CD4-positive, CD25-positive, alpha-beta regulatory T cell (primary cell): ENCODE results near the gene AKNAD1. TPM values are rescaled to one million over a fixed set of nuclear protein-coding genes. Genes with fewer than 3 reads are reported as not detected.

Experiments
- ATAC-seq, 2 donors: fragments of 150-1000 bp; cut with Tn5 transposase; one replicate each; pipeline ENCODE4 v1.10.0; 2021; ENCODE audit warnings: low read depth in 2 of 2, moderate number of reproducible peaks in 2 of 2, moderate library complexity in 1 of 2
- DNase-seq, 3 donors: peaks; one replicate each; pipeline versions ENCODE4 v3.0.0 to v3.0.0-alpha.2; 2012 to 2022; ENCODE audit warnings: mixed read lengths in 1 of 3
- H3K27ac ChIP-seq: one replicate; pipeline ENCODE4 v1.7.0; 2013; ENCODE audit warnings: mild to moderate bottlenecking, low read length; ENCODE audit not compliant: insufficient read depth, poor library complexity, severe bottlenecking
- H3K27me3 ChIP-seq: one replicate; pipeline ENCODE4 v1.7.0; 2013; ENCODE audit warnings: low read length; ENCODE audit not compliant: control insufficient read depth, insufficient read depth
- H3K36me3 ChIP-seq: one replicate; pipeline ENCODE4 v1.7.0; 2013; ENCODE audit warnings: mild to moderate bottlenecking, low read length, moderate library complexity; ENCODE audit not compliant: control insufficient read depth, insufficient read depth
- H3K4me1 ChIP-seq: 2 replicates; pipeline ENCODE4 v1.7.0; 2013; ENCODE audit warnings: mild to moderate bottlenecking, low read length; ENCODE audit not compliant: insufficient read depth, control insufficient read depth, poor library complexity, severe bottlenecking
- H3K4me3 ChIP-seq: one replicate; pipeline ENCODE4 v1.7.0; 2013; ENCODE audit warnings: low read depth, mild to moderate bottlenecking, low read length, moderate library complexity
- H3K9me3 ChIP-seq, 2 experiments: 1 replicate in 1 of 2; 2 replicates in 1 of 2; pipeline ENCODE4 v1.7.0; 2013; ENCODE audit warnings: low read length in 2 of 2, mild to moderate bottlenecking in 1 of 2, moderate library complexity in 1 of 2; ENCODE audit not compliant: control insufficient read depth in 2 of 2
- H3K27ac Mint-ChIP-seq, 3 donors: one replicate each; pipeline ENCODE4 v1.8.0; 2020 to 2022; ENCODE audit warnings: mild to moderate bottlenecking in 3 of 3, mixed read lengths in 3 of 3, moderate library complexity in 2 of 3
- H3K27me3 Mint-ChIP-seq: one replicate; pipeline ENCODE4 v1.8.0; 2022; ENCODE audit warnings: mild to moderate bottlenecking, mixed read lengths
- H3K36me3 Mint-ChIP-seq: one replicate; pipeline ENCODE4 v1.8.0; 2020; ENCODE audit warnings: mixed read lengths
- H3K4me1 Mint-ChIP-seq, 4 donors: one replicate each; pipeline ENCODE4 v1.8.0; 2020 to 2022; ENCODE audit warnings: mixed read lengths in 4 of 4, mild to moderate bottlenecking in 1 of 4
- H3K4me3 Mint-ChIP-seq, 4 donors: one replicate each; pipeline ENCODE4 v1.8.0; 2020 to 2022; ENCODE audit warnings: mild to moderate bottlenecking in 4 of 4, mixed read lengths in 4 of 4, moderate library complexity in 3 of 4
- H3K9me3 Mint-ChIP-seq, 7 donors: one replicate each; pipeline ENCODE4 v1.8.0; 2020 to 2022; ENCODE audit warnings: mixed read lengths in 7 of 7, mild to moderate bottlenecking in 3 of 7, moderate library complexity in 2 of 7
- polyA plus RNA-seq, 4 donors: library from polyadenylated mRNA; unstranded; fragments of 300-500 nt; fragmentation: Illumina TruSeq; gene quantifications; one replicate each; pipeline ENCODE4 v1.2.3, GENCODE V29; 2021
- total RNA-seq: library from RNA; stranded (reverse); gene quantifications from one replicate; pipeline ENCODE4 v1.2.3, GENCODE V29; 2022

Gene AKNAD1
- total and polyA plus RNA-seq, 5 donors from 2014 or later = not detected

DNA sequence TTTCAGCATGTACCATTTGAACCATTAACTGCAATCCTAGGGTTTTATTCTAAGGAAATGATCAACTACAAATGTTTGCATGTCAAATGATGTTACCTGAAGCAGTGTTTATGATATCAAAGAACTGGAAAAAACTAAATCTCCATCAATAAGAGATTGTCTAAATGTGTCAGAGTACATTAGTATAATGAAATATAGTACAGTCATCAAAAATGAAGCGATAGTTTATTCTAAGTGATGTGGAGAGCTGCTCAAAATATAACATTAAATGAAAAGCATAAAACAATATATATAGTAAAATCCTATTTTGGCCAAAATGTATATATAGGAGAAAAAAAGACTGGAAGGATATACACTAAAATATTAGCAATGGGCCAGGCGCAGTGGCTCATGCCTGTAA is 24.0 kb downstream of the AKNAD1 start:
- ATAC-seq = no peak
- peaks cover 7% of the 10 kb centered on the region for H3K4me1 ChIP-seq
- Mint-ChIP-seq H3K27me3 (peaks cover 17% of the 10 kb centered on the region), H3K36me3 (no peaks in the 10 kb centered on the region), H3K4me3 (no peak overlapping the region), H3K27ac (no peak overlapping the region), H3K4me1 (peaks cover 0 to 16% (median 9%) of the 10 kb centered on the region in 4 donors), H3K9me3 (peaks cover 0 to 1% (median 0%) of the 10 kb centered on the region in 7 donors)
- H3K27me3 ChIP-seq = no peaks in the 10 kb centered on the region
- H3K27ac ChIP-seq = no peak overlapping the region
- H3K9me3 ChIP-seq = peaks cover 0 to 3% of the 10 kb centered on the region in 2 experiments
- DNase-seq = no peak
- H3K4me3 ChIP-seq = no peak overlapping the region
- H3K36me3 ChIP-seq = no peaks in the 10 kb centered on the region

DNA sequence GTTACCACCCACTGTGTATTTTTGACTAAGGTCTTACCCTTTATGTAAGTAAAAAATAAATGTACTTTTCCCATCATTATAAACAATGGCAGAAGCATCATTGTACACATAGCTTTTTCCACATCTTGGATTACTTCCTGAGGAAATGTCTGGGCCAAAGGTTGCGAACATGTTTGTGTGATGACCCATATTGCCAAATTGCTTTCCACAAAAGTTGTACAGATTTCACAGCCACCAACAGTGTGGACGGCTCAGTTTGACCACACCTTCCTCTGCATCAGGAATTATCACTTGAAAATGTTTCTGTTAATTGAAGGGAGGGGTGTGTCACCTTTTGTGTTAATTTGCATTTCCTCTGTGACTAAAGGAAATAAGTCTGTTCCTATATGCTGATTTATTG is 25.7 kb downstream of the AKNAD1 start:
- H3K4me1 Mint-ChIP-seq = peaks cover 0 to 19% (median 9%) of the 10 kb centered on the region in 4 donors
- Histone ChIP-seq H3K4me1 (peaks cover 7% of the 10 kb centered on the region), H3K4me3 (no peak overlapping the region), H3K27me3 (no peaks in the 10 kb centered on the region), H3K27ac (no peak overlapping the region), H3K36me3 (no peaks in the 10 kb centered on the region), H3K9me3 (no peaks in the 10 kb centered on the region)
- H3K27ac Mint-ChIP-seq = peak overlapping the region in 1 of 3 donors; percentile 25
- peaks cover 0 to 1% (median 0%) of the 10 kb centered on the region in 7 donors for H3K9me3 Mint-ChIP-seq
- H3K27me3 Mint-ChIP-seq = peaks cover 15% of the 10 kb centered on the region
- DNase-seq (peak in 1 of 3 donors; percentile 44), ATAC-seq (no peak)
- no peak overlapping the region for H3K4me3 Mint-ChIP-seq
- H3K36me3 Mint-ChIP-seq = no peaks in the 10 kb centered on the region

GRCh38 chr1:108830119-108831008 is 26.5 kb downstream of the AKNAD1 start:
- no peak for ATAC-seq
- peaks cover 0 to 1% (median 0%) of the 10 kb centered on the region in 7 donors for H3K9me3 Mint-ChIP-seq

DNA sequence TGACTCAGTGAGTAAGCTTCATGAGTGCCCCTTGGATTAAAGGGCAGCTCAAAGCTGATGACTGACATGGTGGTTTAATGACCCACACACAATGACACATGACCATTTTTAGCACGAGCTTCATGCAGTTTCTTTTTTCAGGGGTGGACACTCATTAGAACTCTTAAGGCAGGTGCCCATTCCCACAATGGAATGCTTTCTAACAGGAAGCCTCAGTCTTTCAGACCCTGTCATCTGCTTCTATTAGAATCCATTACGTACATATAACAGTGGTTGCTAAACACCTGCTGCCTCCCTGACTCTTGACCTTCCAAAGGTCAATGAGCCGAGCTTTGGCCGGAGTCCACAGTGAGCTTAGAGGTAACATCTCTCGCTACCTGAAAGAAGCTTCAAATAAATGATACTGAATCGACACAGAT is 27.4 kb downstream of the AKNAD1 start:
- Histone ChIP-seq H3K4me3 (no peak overlapping the region), H3K27me3 (no peaks in the 10 kb centered on the region), H3K27ac (no peak overlapping the region), H3K36me3 (no peaks in the 10 kb centered on the region), H3K9me3 (no peaks in the 10 kb centered on the region), H3K4me1 (peaks cover 7% of the 10 kb centered on the region)
- Mint-ChIP-seq H3K36me3 (no peaks in the 10 kb centered on the region), H3K4me3 (no peak overlapping the region), H3K9me3 (no peaks in the 10 kb centered on the region), H3K27me3 (peaks cover 15% of the 10 kb centered on the region), H3K4me1 (peaks cover 0 to 19% (median 9%) of the 10 kb centered on the region in 4 donors), H3K27ac (no peak overlapping the region)
- ATAC-seq = no peak
- no peak for DNase-seq

More at GRCh38 chr1:108830119-108831008, 26.5 kb downstream of the AKNAD1 start:
- Histone ChIP-seq H3K27me3 (no peaks in the 10 kb centered on the region), H3K9me3 (no peaks in the 10 kb centered on the region), H3K4me1 (peaks cover 7% of the 10 kb centered on the region), H3K4me3 (no peak overlapping the region), H3K27ac (no peak overlapping the region), H3K36me3 (no peaks in the 10 kb centered on the region)
- peaks cover 0 to 19% (median 9%) of the 10 kb centered on the region in 4 donors for H3K4me1 Mint-ChIP-seq
- no peak for DNase-seq
- no peak overlapping the region for H3K4me3 Mint-ChIP-seq
- peaks cover 15% of the 10 kb centered on the region for H3K27me3 Mint-ChIP-seq
- H3K27ac Mint-ChIP-seq = no peak overlapping the region
- no peaks in the 10 kb centered on the region for H3K36me3 Mint-ChIP-seq

GRCh38 chr1:108828074-108828961 is 28.6 kb downstream of the AKNAD1 start:
- H3K27ac ChIP-seq = no peak overlapping the region
- H3K27ac Mint-ChIP-seq = peak overlapping the region in 1 of 3 donors; percentile 56

GRCh38 chr1:108826081-108826635 is 30.7 kb downstream of the AKNAD1 start:
- no peaks in the 10 kb centered on the region for H3K36me3 Mint-ChIP-seq
- ATAC-seq (no peak), DNase-seq (no peak)
- no peak overlapping the region for H3K4me3 ChIP-seq
- H3K36me3 ChIP-seq = no peaks in the 10 kb centered on the region
- H3K4me1 Mint-ChIP-seq = peaks cover 0 to 11% (median 4%) of the 10 kb centered on the region in 4 donors
- peaks cover 21% of the 10 kb centered on the region for H3K27me3 Mint-ChIP-seq
- H3K4me3 Mint-ChIP-seq = no peak overlapping the region
- no peaks in the 10 kb centered on the region for H3K9me3 Mint-ChIP-seq
- H3K27me3 ChIP-seq = peaks cover 4% of the 10 kb centered on the region
- peaks cover under 1% of the 10 kb centered on the region for H3K4me1 ChIP-seq
- no peaks in the 10 kb centered on the region for H3K9me3 ChIP-seq
- no peak overlapping the region for H3K27ac ChIP-seq
- no peak overlapping the region for H3K27ac Mint-ChIP-seq

More at GRCh38 chr1:108828074-108828961, 28.6 kb downstream of the AKNAD1 start:
- Histone ChIP-seq H3K9me3 (no peaks in the 10 kb centered on the region), H3K4me3 (no peak overlapping the region), H3K4me1 (peaks cover 7% of the 10 kb centered on the region), H3K36me3 (no peaks in the 10 kb centered on the region), H3K27me3 (peaks cover 4% of the 10 kb centered on the region)
- Mint-ChIP-seq H3K36me3 (no peaks in the 10 kb centered on the region), H3K9me3 (no peaks in the 10 kb centered on the region), H3K27me3 (peaks cover 15% of the 10 kb centered on the region), H3K4me1 (peaks cover 0 to 19% (median 9%) of the 10 kb centered on the region in 4 donors), H3K4me3 (no peak overlapping the region)
- DNase-seq (peak; percentile 53 to 77 (median 56)), ATAC-seq (peak in 1 of 2 donors; percentile 44)

GRCh38 chr1:108824051-108824450 is 32.8 kb downstream of the AKNAD1 start:
- Mint-ChIP-seq H3K4me3 (no peak overlapping the region), H3K4me1 (peaks cover 0 to 8% (median 2%) of the 10 kb centered on the region in 4 donors), H3K27ac (no peak overlapping the region), H3K27me3 (peaks cover 19% of the 10 kb centered on the region), H3K9me3 (peaks cover 0 to 2% (median 0%) of the 10 kb centered on the region in 7 donors), H3K36me3 (no peaks in the 10 kb centered on the region)
- H3K4me1 ChIP-seq = no peaks in the 10 kb centered on the region
- no peaks in the 10 kb centered on the region for H3K9me3 ChIP-seq
- ATAC-seq (no peak), DNase-seq (no peak)
- peaks cover 4% of the 10 kb centered on the region for H3K27me3 ChIP-seq
- H3K27ac ChIP-seq = no peak overlapping the region
- H3K4me3 ChIP-seq = no peak overlapping the region
- no peaks in the 10 kb centered on the region for H3K36me3 ChIP-seq
